CD4-positive, alpha-beta T cell treated with Interleukin-21 for 1 hour (primary cell): ENCODE results near the gene COBL.

Experiments used
- DNase-seq: peaks from one replicate; pipeline ENCODE4 v3.0.0-alpha.2; 2020

COBL gene

GRCh38 chr7:51269911-51270310, 46.7 kb downstream of the COBL start:
- DNase-seq = no peak

GRCh38 chr7:51269321-51269720, 47.3 kb downstream of the COBL start:
- no peak for DNase-seq

GRCh38 chr7:51268859-51269258, 47.8 kb downstream of the COBL start:
- no peak for DNase-seq

GRCh38 chr7:51267169-51267568, 49.4 kb downstream of the COBL start:
- DNase-seq = no peak

- DNase-seq = no peak
Measured at GRCh38 chr7:51265066-51265907, 51.3 kb downstream of the COBL start.

- no peak for DNase-seq
Measured at GRCh38 chr7:51263631-51264484, 52.8 kb downstream of the COBL start.

- DNase-seq = no peak
Measured at GRCh38 chr7:51262796-51263531, 53.6 kb downstream of the COBL start.

GRCh38 chr7:51261950-51262795, 54.4 kb downstream of the COBL start:
- DNase-seq = no peak

- DNase-seq = no peak
Measured at GRCh38 chr7:51261117-51261835, 55.3 kb downstream of the COBL start.

- no peak for DNase-seq
Measured at GRCh38 chr7:51260516-51260915, 56.1 kb downstream of the COBL start.

GRCh38 chr7:51259766-51260165, 56.8 kb downstream of the COBL start:
- DNase-seq = no peak

- no peak for DNase-seq
Measured at GRCh38 chr7:51256916-51257315, 59.7 kb downstream of the COBL start.

GRCh38 chr7:51256209-51256781, 60.3 kb downstream of the COBL start:
- DNase-seq = no peak

- DNase-seq = no peak
Measured at GRCh38 chr7:51255536-51256208, 60.9 kb downstream of the COBL start.

GRCh38 chr7:51255036-51255435, 61.6 kb downstream of the COBL start:
- no peak for DNase-seq

- DNase-seq = no peak
Measured at GRCh38 chr7:51253157-51253556, 63.5 kb downstream of the COBL start.

GRCh38 chr7:51251290-51251689, 65.3 kb downstream of the COBL start:
- no peak for DNase-seq

GRCh38 chr7:51250512-51250911, 66.1 kb downstream of the COBL start:
- DNase-seq = no peak

- DNase-seq = no peak
Measured at GRCh38 chr7:51249991-51250390, 66.6 kb downstream of the COBL start.

GRCh38 chr7:51249187-51249945, 67.2 kb downstream of the COBL start:
- no peak for DNase-seq
